Left renal pelvis (tissue), 4 donors: ENCODE measurements around the gene SFPQ. TPM values are rescaled to one million over a fixed set of nuclear protein-coding genes. Genes with fewer than 3 reads are reported as not detected.
"Not testable (repeated sequence)": the region's sequence is repeated elsewhere in the genome, so short reads cannot be mapped to it uniquely, and the experiment has no call there.

Source experiments
- DNase-seq, 4 donors: peaks; one replicate each; pipeline ENCODE4 v3.0.0-alpha.2; 2013; ENCODE audit warnings: low read depth in 4 of 4, low spot score in 3 of 4
- polyA plus RNA-seq, 4 donors: library from polyadenylated mRNA; unstranded; fragments of 120-200 nt; gene quantifications; one replicate each; pipeline ENCODE4 v1.2.1, GENCODE V29; 2013; ENCODE audit not compliant: insufficient read length in 4 of 4

The SFPQ gene
- polyA plus RNA-seq, 4 donors: 530 to 904 (median 708) TPM

DNA sequence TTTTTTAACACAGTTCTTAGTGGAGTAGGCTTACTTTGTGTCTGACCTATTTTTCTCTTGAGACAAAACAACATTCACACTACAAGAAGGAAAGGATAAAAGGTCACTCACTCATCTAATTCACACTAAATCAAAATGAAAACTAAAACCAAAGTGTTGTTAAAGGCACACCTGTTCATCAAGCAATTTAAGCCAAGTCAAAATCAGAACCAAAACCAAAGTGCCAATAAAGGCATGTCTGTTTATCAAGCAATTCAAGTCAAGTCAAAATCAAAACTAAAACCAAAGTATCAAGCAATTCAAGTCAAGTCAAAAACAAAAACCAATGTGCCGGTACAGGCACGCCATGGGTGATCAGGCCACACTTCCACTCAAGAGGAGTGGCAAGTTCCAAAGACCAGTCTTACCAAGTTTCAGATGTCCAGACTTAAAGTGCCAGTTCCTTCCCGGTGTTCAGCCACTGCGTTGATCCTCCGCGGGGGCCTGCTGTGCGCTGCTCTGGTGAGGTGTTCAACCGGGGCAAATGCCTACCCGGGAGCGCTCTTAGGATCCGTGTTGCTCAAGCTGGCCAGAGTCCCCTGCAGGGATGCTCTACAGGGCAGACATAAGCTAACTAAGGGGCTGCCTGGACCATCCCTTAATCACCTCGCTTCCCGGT, 46.9 kb downstream of the SFPQ start:
- DNase-seq: not testable (repeated sequence)

DNA sequence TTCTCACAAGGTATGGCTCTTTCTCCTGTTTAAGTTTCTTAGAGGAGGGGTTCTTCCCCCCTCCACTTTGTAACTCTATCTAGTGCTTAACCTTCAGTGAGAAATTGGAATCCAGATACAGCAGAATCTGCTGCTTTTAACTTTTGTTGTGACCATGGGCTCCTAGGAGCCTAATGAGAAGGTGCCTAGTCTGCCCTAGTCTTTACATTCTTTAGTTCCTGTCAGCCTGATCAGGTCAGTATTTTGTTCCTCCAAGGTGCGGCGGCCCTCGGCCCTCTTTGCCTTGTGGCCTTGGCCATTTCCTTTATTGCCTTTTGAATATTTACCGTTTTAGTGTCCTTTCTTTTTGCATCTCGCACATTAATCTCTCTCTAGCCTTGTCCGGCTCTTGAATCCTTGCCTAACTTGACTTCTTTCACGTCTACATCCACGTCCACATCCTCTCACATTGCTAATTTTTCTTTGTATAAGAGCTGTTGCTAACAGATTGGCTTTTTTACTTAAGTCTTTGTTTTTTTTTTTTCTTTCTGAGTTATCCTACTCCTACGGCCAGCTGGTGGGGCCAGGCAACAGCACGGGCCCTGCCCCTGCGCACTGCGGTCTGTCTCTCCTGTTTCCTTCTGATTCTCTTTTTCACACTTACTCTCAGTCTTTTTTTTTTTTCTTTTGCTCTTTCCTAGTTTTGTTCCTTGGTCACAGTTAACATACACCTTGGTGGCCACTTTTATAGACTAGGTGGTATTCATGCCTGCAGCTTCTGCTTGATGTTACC, 49.0 kb downstream of the SFPQ start:
- no peak for DNase-seq

DNA sequence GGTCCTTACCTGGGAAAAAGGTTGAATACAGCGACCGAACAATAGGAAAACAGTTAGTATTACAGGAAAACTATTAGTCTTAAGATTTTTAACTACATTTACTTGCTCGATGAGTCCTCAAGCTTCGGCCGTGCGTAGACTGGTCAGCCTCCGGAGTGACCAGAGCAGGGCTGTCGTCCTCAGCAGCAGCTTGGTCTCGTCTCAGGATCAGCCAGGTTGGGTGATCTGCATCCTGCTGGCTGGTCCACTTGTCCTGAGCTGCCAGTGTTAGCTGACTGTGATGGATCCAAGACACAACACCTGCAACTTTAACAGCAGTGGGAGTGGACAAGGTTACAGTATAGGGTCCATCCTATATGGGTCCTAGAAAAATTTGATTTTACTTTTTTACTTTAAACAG, 50.2 kb downstream of the SFPQ start:
- DNase-seq: not testable (repeated sequence)

DNA sequence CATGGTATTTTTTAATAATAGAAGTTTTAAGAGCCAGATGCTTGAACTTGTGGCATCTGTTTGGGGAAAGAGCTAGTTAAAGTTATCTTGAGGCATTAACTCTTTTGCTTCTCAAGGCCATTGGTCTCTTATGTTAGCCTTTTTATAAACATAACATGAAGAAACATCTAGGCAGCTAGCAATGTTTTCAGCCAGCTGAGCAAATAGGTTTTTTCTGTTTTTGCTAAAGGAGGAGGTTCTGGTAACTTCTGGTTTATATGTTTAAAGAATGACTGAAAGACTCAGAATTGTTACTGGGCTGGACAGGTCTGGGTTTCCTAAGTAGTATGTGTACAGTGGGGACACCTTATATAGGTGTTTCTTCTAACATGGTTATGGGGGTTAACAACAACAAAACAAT, 50.7 kb downstream of the SFPQ start:
- not testable (repeated sequence) for DNase-seq

DNA sequence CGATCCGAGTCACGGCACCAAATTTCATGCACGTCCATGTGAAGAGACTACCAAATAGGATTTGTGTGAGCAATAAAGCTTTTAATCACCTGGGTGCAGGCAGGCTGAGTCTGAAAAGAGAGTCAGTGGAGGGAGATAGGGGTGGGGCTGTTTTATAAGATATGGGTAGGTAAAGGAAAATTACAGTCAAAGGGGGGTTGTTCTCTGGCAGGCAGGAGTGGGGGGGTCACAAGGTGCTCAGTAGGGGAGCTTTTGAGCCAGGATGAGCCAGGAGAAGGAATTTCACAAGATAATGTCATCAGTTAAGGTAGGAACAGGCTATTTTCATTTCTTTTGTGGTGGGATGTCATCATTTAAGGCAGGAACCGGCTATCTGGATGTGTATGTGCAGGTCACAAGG, 55.4 kb downstream of the SFPQ start:
- not testable (repeated sequence) for DNase-seq

DNA sequence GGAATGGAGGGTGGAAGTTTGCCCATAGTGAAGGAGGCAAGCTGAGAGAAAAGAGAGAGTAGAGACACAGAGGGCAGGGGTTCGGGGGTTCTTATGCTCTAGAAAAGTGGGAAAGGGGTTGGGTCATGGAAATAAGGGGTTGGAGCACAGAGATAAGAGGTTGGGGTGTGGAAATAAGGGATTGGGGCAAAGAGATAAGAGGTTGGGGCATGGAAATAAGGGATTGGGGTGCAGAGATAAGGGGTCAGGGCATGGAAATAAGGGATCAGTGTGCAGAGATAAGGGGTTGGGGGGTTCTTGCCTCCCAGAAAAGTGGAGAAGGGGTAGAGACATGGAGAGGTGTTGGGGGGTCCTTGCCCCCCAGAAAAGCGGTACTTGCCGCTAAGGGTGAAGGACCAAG, 56.2 kb downstream of the SFPQ start:
- DNase-seq: no peak

Other genes starting within 250 kb of the SFPQ start
- gene TMEM35B, start 207.8 kb downstream of the SFPQ start, polyA plus RNA-seq: 10 to 100 TPM; 30.1 to 41.9 (median 35.2) TPM
- 10 to 100 TPM; 14.0 to 24.3 (median 18.7) TPM for gene ZMYM6, start 161.2 kb downstream of the SFPQ start, polyA plus RNA-seq
- 10 to 100 TPM; 18.2 to 22.4 (median 21.0) TPM for gene ZMYM1, start 113.8 kb downstream of the SFPQ start, polyA plus RNA-seq
- gene ZMYM4, start 75.6 kb upstream of the SFPQ start, polyA plus RNA-seq: 10 to 100 TPM; 62.3 to 84.8 (median 70.6) TPM